T-helper 17 cell (primary cell): ENCODE results near the gene RALA. TPM values are rescaled to one million over a fixed set of nuclear protein-coding genes. Genes with fewer than 3 reads are reported as not detected.

Source experiments
- ATAC-seq: fragments of 150-1000 bp; cut with Tn5 transposase; 2 replicates; pipeline ENCODE4 v1.10.0; 2021; ENCODE audit warnings: mild to moderate bottlenecking, moderate library complexity
- DNase-seq, 3 donors: peaks; one replicate each; pipeline versions ENCODE4 v3.0.0 to v3.0.0-alpha.2; 2020 to 2021
- H3K9me3 ChIP-seq: one replicate; pipeline ENCODE4 v1.7.0; 2013; ENCODE audit warnings: low read length, mild to moderate bottlenecking; ENCODE audit not compliant: control insufficient read depth, poor library complexity, severe bottlenecking
- H3K27ac Mint-ChIP-seq: one replicate; pipeline ENCODE4 v1.8.0; 2022; ENCODE audit warnings: mild to moderate bottlenecking, moderate library complexity, mixed read lengths
- H3K27me3 Mint-ChIP-seq: one replicate; pipeline ENCODE4 v1.8.0; 2022; ENCODE audit warnings: mixed read lengths
- H3K36me3 Mint-ChIP-seq: one replicate; pipeline ENCODE4 v1.8.0; 2022; ENCODE audit warnings: low read depth, mixed read lengths
- H3K4me1 Mint-ChIP-seq: one replicate; pipeline ENCODE4 v1.8.0; 2022; ENCODE audit warnings: mild to moderate bottlenecking, mixed read lengths
- H3K4me3 Mint-ChIP-seq: one replicate; pipeline ENCODE4 v1.8.0; 2022; ENCODE audit warnings: mild to moderate bottlenecking, moderate library complexity, mixed read lengths
- total RNA-seq, 4 donors: library from RNA in 2 of 4; stranded (reverse) in 2 of 4; gene quantifications; one replicate each; pipeline ENCODE4 v1.2.3 and lab custom pipeline; 2022 to 2026

RALA gene
- total RNA-seq, 2 donors from 2014 or later, result 22.4 to 27.1 TPM

GRCh38 chr7:39709768-39710311 is 86.5 kb downstream of the RALA start:
- Mint-ChIP-seq H3K27ac (no peak overlapping the region), H3K4me3 (no peak overlapping the region), H3K27me3 (no peaks in the 10 kb centered on the region), H3K36me3 (peaks cover 3% of the 10 kb centered on the region), H3K4me1 (no peaks in the 10 kb centered on the region)
- H3K9me3 ChIP-seq, result no peaks in the 10 kb centered on the region
- no peak for DNase-seq
- no peak for ATAC-seq

- H3K27ac Mint-ChIP-seq, result no peak overlapping the region
- DNase-seq, result no peak
- no peak overlapping the region for H3K4me3 Mint-ChIP-seq
- H3K36me3 Mint-ChIP-seq, result peaks cover 3% of the 10 kb centered on the region
- H3K27me3 Mint-ChIP-seq, result no peaks in the 10 kb centered on the region
- H3K9me3 ChIP-seq, result peaks cover 3% of the 10 kb centered on the region
- no peak for ATAC-seq
- no peaks in the 10 kb centered on the region for H3K4me1 Mint-ChIP-seq
Measured at GRCh38 chr7:39712751-39713150, 89.4 kb downstream of the RALA start.

GRCh38 chr7:39714447-39715091 is 91.2 kb downstream of the RALA start:
- H3K27ac Mint-ChIP-seq, result no peak overlapping the region
- H3K4me1 Mint-ChIP-seq, result no peaks in the 10 kb centered on the region
- no peak for ATAC-seq
- H3K9me3 ChIP-seq, result peaks cover 3% of the 10 kb centered on the region
- no peaks in the 10 kb centered on the region for H3K36me3 Mint-ChIP-seq
- DNase-seq, result no peak
- H3K4me3 Mint-ChIP-seq, result no peak overlapping the region
- no peaks in the 10 kb centered on the region for H3K27me3 Mint-ChIP-seq

DNA sequence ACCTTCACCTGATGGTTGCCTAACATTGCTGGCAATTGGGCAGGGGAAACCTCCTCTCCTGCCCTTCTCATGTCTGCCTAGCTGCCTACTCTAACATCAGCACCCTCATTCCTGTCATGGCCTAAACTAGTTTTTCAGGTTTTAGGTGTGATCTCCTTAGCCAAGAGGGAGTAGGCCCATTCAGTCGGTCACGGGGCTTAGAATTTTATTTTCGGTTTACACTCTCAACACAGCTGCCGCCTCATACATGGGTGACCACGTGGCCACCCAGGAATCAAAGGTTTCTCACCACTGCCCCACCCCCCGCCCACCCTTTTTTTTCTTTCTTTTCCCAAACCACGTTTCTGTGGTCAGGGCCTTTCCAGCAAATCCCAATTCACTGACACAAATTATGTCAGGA is 97.2 kb downstream of the RALA start:
- Mint-ChIP-seq H3K27me3 (peaks cover 13% of the 10 kb centered on the region), H3K27ac (no peak overlapping the region), H3K4me3 (no peak overlapping the region), H3K36me3 (no peaks in the 10 kb centered on the region), H3K4me1 (no peaks in the 10 kb centered on the region)
- H3K9me3 ChIP-seq, result peaks cover 3% of the 10 kb centered on the region
- DNase-seq, result no peak
- no peak for ATAC-seq

DNA sequence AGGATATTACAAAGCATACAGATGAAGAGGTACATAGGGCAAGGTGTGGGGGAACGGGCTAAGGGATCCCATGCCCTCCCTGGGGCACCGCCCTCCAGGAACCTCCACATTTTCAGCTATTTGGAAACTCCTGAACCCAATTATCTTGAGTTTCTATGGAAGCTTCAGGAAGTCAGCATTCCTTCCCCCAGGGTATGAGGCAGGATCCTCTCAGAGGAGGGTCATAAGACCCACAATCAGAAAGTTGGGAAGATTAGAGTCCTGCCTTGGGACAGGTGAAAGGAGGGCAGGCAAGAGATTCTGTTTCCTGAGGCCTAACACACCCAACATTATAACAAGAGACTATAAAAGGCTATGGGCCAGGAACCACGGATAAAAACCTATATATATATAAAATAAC is 98.0 kb downstream of the RALA start:
- H3K9me3 ChIP-seq, result peaks cover under 1% of the 10 kb centered on the region
- DNase-seq (no peak), ATAC-seq (no peak)
- H3K27me3 Mint-ChIP-seq, result peaks cover 13% of the 10 kb centered on the region
- no peaks in the 10 kb centered on the region for H3K4me1 Mint-ChIP-seq
- H3K4me3 Mint-ChIP-seq, result no peak overlapping the region
- H3K36me3 Mint-ChIP-seq, result no peaks in the 10 kb centered on the region
- no peak overlapping the region for H3K27ac Mint-ChIP-seq

GRCh38 chr7:39721919-39722597 is 98.7 kb downstream of the RALA start:
- H3K4me3 Mint-ChIP-seq, result no peak overlapping the region
- H3K36me3 Mint-ChIP-seq, result no peaks in the 10 kb centered on the region
- peaks cover 13% of the 10 kb centered on the region for H3K27me3 Mint-ChIP-seq
- DNase-seq (no peak), ATAC-seq (no peak)
- H3K4me1 Mint-ChIP-seq, result no peaks in the 10 kb centered on the region
- no peaks in the 10 kb centered on the region for H3K9me3 ChIP-seq
- no peak overlapping the region for H3K27ac Mint-ChIP-seq

DNA sequence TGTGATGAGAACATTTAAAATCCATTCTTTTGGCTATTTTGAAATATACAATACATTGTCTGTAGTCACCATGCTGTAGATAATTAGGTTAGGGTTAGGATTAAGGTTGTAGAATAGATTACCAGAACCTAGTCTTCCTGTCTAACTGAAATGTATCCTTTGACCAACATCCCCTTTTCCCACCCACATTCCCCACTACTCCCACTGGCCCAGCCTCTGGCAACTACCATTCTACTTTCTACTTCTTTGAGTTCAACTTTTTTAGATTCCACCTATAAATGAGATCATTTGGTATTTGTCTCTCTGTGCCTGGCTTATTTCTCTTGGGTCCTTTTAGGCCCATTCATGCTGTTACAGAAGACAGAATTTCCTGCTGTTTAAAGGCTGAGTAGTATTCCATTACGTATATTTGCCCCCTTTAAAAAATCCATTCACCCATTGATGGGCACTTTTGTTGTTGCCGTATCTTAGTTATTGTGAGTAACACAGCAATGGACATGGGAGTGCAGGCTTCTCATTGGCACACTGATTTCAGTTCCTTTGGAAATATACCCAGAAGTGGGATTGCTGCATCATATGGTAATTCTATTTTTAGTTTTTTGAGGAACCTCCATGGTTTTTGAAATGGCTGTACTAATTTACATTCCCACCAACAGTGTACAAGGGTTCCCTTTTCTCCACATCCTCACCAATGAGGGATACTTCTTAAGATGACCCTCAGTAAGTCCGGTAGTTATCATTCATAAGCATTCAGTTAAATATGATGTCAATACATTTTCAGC is 104.0 kb downstream of the RALA start:
- H3K4me1 Mint-ChIP-seq, result peaks cover 2% of the 10 kb centered on the region
- ATAC-seq (no peak), DNase-seq (no peak)
- H3K27ac Mint-ChIP-seq, result no peak overlapping the region
- H3K4me3 Mint-ChIP-seq, result no peak overlapping the region
- no peaks in the 10 kb centered on the region for H3K9me3 ChIP-seq
- peaks cover 8% of the 10 kb centered on the region for H3K27me3 Mint-ChIP-seq
- H3K36me3 Mint-ChIP-seq, result no peaks in the 10 kb centered on the region

DNA sequence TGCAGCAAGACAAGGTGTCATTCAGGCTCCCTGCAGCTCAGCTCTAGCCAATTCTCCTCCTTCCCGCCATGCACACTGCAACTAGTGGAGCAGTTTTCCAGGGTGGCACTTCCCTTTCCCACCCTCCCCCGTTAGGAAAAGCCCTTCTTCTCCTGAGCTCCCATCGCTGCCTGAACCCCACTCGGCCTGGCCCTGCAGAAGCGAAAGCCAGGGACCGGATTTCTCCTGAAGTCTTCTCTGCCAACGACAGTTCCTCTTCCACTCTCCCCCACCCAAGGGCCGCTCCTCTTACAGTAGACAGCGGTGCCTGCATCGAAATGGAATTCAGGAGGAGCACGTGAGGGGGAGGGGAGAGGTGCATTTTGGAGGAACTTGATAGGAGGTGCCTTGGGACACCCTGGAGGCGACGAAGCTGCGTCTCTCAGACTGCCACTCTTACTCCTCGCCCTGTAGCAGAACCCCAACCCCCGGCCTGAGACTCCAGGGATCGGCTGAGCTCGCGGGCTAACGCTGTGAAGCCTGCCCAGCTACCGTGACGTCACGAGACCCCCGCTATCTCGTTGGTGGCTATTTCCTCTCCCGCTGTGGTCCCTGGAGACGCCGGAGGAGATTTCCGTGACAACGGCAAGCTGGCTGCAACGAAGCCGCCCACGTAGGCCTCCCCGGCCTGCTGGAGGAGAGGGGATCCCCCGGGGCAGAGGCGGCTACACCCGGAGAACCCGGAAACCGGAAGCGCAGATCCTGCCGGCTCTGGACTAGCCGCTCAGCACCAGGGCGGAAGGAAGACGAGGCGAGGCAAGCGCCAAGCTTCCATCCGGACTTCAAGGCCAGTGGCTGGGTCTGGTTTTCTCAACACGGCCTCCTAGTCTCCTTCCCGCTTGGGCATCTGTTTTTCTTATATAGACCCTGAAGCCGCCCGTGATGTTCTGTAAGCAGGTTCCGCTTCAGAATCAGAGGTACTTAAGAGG is 109.7 kb downstream of the RALA start:
- Mint-ChIP-seq H3K27me3 (no peaks in the 10 kb centered on the region), H3K27ac (peak overlapping the region; percentile 97), H3K4me1 (peaks cover 27% of the 10 kb centered on the region), H3K4me3 (peak overlapping the region; percentile 96), H3K36me3 (no peaks in the 10 kb centered on the region)
- ATAC-seq (peak; percentile 96), DNase-seq (peak; percentile 78 to 89 (median 84))
- H3K9me3 ChIP-seq, result no peaks in the 10 kb centered on the region

DNA sequence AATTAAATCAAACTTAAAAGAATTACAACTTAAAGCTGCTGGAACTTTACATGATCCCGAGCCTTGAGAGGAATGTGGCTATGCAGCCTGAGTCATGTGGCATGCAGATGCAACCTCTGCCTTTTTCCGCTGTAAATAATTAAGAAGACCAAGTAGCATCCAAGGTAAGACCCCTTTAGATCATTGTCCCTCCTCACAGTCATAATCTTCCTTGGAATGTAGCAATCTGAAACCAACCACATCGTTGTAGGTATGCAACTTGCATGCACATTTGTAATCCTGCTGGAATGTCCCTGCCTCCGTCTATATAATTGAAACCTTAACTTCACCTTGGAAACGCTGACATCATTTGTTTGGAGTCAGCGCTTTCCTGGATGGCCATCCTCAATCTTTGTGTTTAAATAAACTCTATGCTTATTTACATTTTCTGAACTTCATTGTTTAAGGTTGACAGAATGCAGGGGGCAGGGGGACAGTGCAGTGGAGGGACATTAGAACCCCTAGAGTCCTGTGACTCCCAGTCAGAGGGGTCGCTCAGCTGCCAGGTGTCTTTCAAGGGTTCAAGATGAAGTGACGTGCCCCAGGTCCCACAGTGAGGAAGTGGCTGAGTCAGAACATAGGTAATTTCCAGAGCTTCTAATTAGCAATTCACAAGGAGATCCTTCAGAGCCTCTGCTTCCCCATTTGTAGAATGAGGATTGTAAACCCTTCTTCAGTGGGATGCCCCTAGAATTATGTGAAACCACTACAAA is 110.7 kb downstream of the RALA start:
- no peak for ATAC-seq
- H3K4me1 Mint-ChIP-seq, result peaks cover 30% of the 10 kb centered on the region
- DNase-seq, result no peak
- no peaks in the 10 kb centered on the region for H3K27me3 Mint-ChIP-seq
- H3K4me3 Mint-ChIP-seq, result peak overlapping the region; percentile 96
- H3K27ac Mint-ChIP-seq, result peak overlapping the region; percentile 97
- no peaks in the 10 kb centered on the region for H3K36me3 Mint-ChIP-seq
- H3K9me3 ChIP-seq, result no peaks in the 10 kb centered on the region

GRCh38 chr7:39734633-39735004 is 111.2 kb downstream of the RALA start:
- peak overlapping the region; percentile 96 for H3K4me3 Mint-ChIP-seq
- no peaks in the 10 kb centered on the region for H3K9me3 ChIP-seq
- DNase-seq (no peak), ATAC-seq (no peak)
- H3K27ac Mint-ChIP-seq, result peak overlapping the region; percentile 97
- H3K36me3 Mint-ChIP-seq, result no peaks in the 10 kb centered on the region
- H3K27me3 Mint-ChIP-seq, result no peaks in the 10 kb centered on the region
- H3K4me1 Mint-ChIP-seq, result peaks cover 30% of the 10 kb centered on the region

- Mint-ChIP-seq H3K4me1 (peaks cover 32% of the 10 kb centered on the region), H3K27me3 (no peaks in the 10 kb centered on the region), H3K27ac (peak overlapping the region; percentile 97), H3K36me3 (no peaks in the 10 kb centered on the region), H3K4me3 (peak overlapping the region; percentile 41)
- no peak for DNase-seq
- ATAC-seq, result no peak
- H3K9me3 ChIP-seq, result no peaks in the 10 kb centered on the region
Measured at GRCh38 chr7:39735903-39736302, 112.5 kb downstream of the RALA start.
